Neutrophil (primary cell): Measurements from ENCODE around the gene TTC21A.

Experiments used
- H3K27ac ChIP-seq: fragments of 200-600 bp; sonication (generic); 2 replicates; pipeline ENCODE4 v1.5.1; 2016; ENCODE audit warnings: mild to moderate bottlenecking, moderate library complexity
- H3K27me3 ChIP-seq: fragments of 200-600 bp; sonication (generic); 2 replicates; pipeline ENCODE4 v1.6.0; 2016; ENCODE audit warnings: mild to moderate bottlenecking
- H3K36me3 ChIP-seq: fragments of 200-600 bp; sonication (generic); 2 replicates; pipeline ENCODE4 v1.5.1; 2017
- H3K4me1 ChIP-seq, 2 experiments: fragments of 200-600 bp in 1 of 2; sonication (generic) in 1 of 2; 1 replicate in 1 of 2; 2 replicates in 1 of 2; pipeline versions ENCODE4 v1.5.1 to v1.6.1; 2013 to 2016; ENCODE audit warnings: low read depth in 1 of 2, low read length in 1 of 2, mild to moderate bottlenecking in 1 of 2, moderate library complexity in 1 of 2; ENCODE audit not compliant: control insufficient read depth in 1 of 2, insufficient read depth in 1 of 2
- H3K4me3 ChIP-seq, 2 experiments: fragments of 200-600 bp in 1 of 2; sonication (generic) in 1 of 2; 1 replicate in 1 of 2; 2 replicates in 1 of 2; pipeline ENCODE4 v1.5.1; 2013 to 2016; ENCODE audit warnings: low read depth in 1 of 2, low read length in 1 of 2, mild to moderate bottlenecking in 1 of 2, moderate library complexity in 1 of 2
- H3K9me3 ChIP-seq: fragments of 200-600 bp; sonication (generic); 2 replicates; pipeline ENCODE4 v1.5.1; 2016
- CTCF ChIP-seq: fragments of 200-600 bp; sonication (generic); IDR thresholded peaks from 2 replicates; pipeline ENCODE4 v1.5.1; 2016; ENCODE audit warnings: antibody characterized with exemption

TTC21A gene

GRCh38 chr3:39094851-39095677 lies 12.4 kb upstream of the TTC21A start:
- TF ChIP-seq CTCF = no peak
- Histone ChIP-seq H3K27me3 (no peaks in the 10 kb centered on the region), H3K4me1 (no peaks in the 10 kb centered on the region), H3K9me3 (no peaks in the 10 kb centered on the region), H3K36me3 (peaks cover 98% of the 10 kb centered on the region), H3K27ac (no peak overlapping the region), H3K4me3 (no peak overlapping the region)

- H3K27me3 ChIP-seq = no peaks in the 10 kb centered on the region
- peaks cover 100% of the 10 kb centered on the region for H3K36me3 ChIP-seq
- no peak for TF ChIP-seq CTCF
- no peaks in the 10 kb centered on the region for H3K9me3 ChIP-seq
- no peak overlapping the region for H3K4me3 ChIP-seq
- no peak overlapping the region for H3K27ac ChIP-seq
- no peaks in the 10 kb centered on the region for H3K4me1 ChIP-seq
Measured at GRCh38 chr3:39095778-39096177, 11.7 kb upstream of the TTC21A start.

GRCh38 chr3:39096775-39097174 lies 10.7 kb upstream of the TTC21A start:
- H3K36me3 ChIP-seq = peaks cover 93% of the 10 kb centered on the region
- H3K4me1 ChIP-seq = no peaks in the 10 kb centered on the region
- H3K4me3 ChIP-seq = no peak overlapping the region
- H3K9me3 ChIP-seq = no peaks in the 10 kb centered on the region
- no peaks in the 10 kb centered on the region for H3K27me3 ChIP-seq
- TF ChIP-seq CTCF = no peak
- H3K27ac ChIP-seq = no peak overlapping the region

- TF ChIP-seq CTCF = no peak
- no peak overlapping the region for H3K4me3 ChIP-seq
- H3K27ac ChIP-seq = no peak overlapping the region
- H3K36me3 ChIP-seq = peaks cover 81% of the 10 kb centered on the region
- H3K9me3 ChIP-seq = no peaks in the 10 kb centered on the region
- H3K27me3 ChIP-seq = no peaks in the 10 kb centered on the region
- H3K4me1 ChIP-seq = no peaks in the 10 kb centered on the region
Measured at GRCh38 chr3:39097716-39098472, 9.6 kb upstream of the TTC21A start.

GRCh38 chr3:39098473-39099000 lies 8.9 kb upstream of the TTC21A start:
- Histone ChIP-seq H3K4me3 (no peak overlapping the region), H3K9me3 (no peaks in the 10 kb centered on the region), H3K36me3 (peaks cover 75% of the 10 kb centered on the region), H3K4me1 (no peaks in the 10 kb centered on the region), H3K27ac (no peak overlapping the region), H3K27me3 (no peaks in the 10 kb centered on the region)
- no peak for TF ChIP-seq CTCF
